Astrocyte (in vitro differentiated cells and primary cell): ENCODE results near the gene MBNL3.

Source experiments
- CTCF ChIP-seq: IDR thresholded peaks from 2 replicates; pipeline ENCODE4 v1.5.1; 2011; ENCODE audit warnings: low read depth, mild to moderate bottlenecking, inconsistent platforms, low read length, moderate library complexity; ENCODE audit not compliant: insufficient read depth
- EZH2 ChIP-seq: IDR thresholded peaks from 2 replicates; pipeline ENCODE4 v1.6.1; 2012; ENCODE audit warnings: mild to moderate bottlenecking, low read length, inconsistent platforms; ENCODE audit not compliant: insufficient read depth

- TF ChIP-seq EZH2 (no peak), CTCF (no peak)
Observed at GRCh38 chrX:132378281-132378680, 110.6 kb downstream of the MBNL3 start.
